GM06990 (cell line): Measurements from ENCODE around the gene ORC3.

Source experiments
- DNase-seq: peaks from one replicate; pipeline ENCODE4 v3.0.0-alpha.2; 2011; ENCODE audit not compliant: insufficient read length; ENCODE audit errors: extremely low read depth
- H3K27me3 ChIP-seq: replicated peaks from 2 replicates; pipeline ENCODE4 v1.6.0; 2011; ENCODE audit warnings: low read length; ENCODE audit not compliant: control insufficient read depth, insufficient read depth
- H3K36me3 ChIP-seq: 2 replicates; pipeline ENCODE4 v1.5.1; 2011; ENCODE audit warnings: low read length; ENCODE audit not compliant: control insufficient read depth, insufficient read depth
- H3K4me3 ChIP-seq: replicated peaks from 2 replicates; pipeline ENCODE4 v1.5.1; 2011; ENCODE audit warnings: low read depth, mild to moderate bottlenecking, control low read depth, low read length
- CTCF ChIP-seq: IDR thresholded peaks from 2 replicates; pipeline ENCODE4 v1.5.1; 2011; ENCODE audit warnings: low read length, control low read depth, mild to moderate bottlenecking, inconsistent platforms; ENCODE audit not compliant: insufficient read depth, poor library complexity, severe bottlenecking

ORC3 gene

DNA sequence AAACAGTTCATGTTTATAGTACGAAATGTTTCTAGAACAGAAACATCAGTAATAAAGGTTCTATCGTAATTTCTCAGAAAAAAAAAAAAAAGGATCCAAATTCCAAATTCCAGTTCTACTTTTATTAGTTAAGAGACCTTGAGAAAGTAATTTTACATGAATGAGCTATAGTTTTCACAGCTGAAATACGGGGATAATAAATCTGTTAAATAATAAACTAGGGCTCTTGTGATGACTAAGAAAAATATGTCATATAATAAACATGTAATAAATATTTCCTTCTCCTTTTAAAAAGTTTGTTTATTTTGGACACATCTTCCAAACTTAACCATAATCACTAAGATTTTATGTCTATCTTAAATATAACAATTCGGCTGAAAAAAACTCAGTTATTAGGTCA lies 17.9 kb upstream of the ORC3 start:
- H3K4me3 ChIP-seq: no peak overlapping the region
- H3K27me3 ChIP-seq: no peaks in the 10 kb centered on the region
- no peak for DNase-seq
- no peak for TF ChIP-seq CTCF
- H3K36me3 ChIP-seq: peaks cover 2% of the 10 kb centered on the region; the same call in 1 of the 2 replicates

GRCh38 chr6:87572883-87573282 lies 17.1 kb upstream of the ORC3 start:
- no peaks in the 10 kb centered on the region for H3K27me3 ChIP-seq
- TF ChIP-seq CTCF: no peak
- peak; percentile 10 for DNase-seq
- no peak overlapping the region; the same call in 1 of the 2 replicates for H3K4me3 ChIP-seq
- H3K36me3 ChIP-seq: peaks cover 2% of the 10 kb centered on the region; the same call in 1 of the 2 replicates

DNA sequence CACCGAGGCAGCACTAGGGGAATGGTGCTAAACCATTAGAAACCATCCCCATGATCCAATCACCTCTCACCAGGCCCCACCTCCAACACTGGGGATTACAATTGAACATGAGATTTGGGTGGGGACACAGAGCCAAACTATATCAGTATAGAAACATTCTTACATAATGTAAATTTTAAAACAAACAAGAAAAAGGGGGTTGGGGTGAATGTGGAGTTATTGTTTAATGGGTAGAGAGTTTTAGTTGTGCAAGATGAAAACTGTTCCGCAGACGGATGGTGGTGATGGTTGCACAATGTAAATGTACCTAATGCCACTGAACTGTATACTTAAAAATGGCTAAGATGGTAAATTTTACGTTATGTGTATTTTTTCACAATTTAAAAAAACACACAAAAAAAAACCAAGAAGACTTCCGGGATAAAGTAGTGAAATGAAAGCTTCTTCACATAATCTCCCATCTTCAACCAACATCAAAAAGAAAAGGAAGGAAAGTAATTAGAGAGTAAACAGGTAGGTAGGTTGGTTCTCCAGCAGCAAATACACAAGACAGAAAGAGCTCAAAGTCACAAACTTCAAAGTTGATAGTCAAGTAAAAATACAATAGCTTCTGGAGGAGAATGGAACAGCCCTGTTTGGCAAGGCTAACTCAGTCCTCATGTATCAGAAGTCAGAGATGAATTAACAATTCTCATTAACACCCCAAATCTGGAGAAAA lies 16.5 kb upstream of the ORC3 start:
- TF ChIP-seq CTCF: no peak
- Histone ChIP-seq H3K27me3 (no peaks in the 10 kb centered on the region), H3K4me3 (no peak overlapping the region), H3K36me3 (no peaks in the 10 kb centered on the region; the same call in 1 of the 2 replicates)
- DNase-seq: no peak

GRCh38 chr6:87574237-87574804 lies 15.6 kb upstream of the ORC3 start:
- no peak for TF ChIP-seq CTCF
- Histone ChIP-seq H3K27me3 (no peaks in the 10 kb centered on the region), H3K4me3 (no peak overlapping the region), H3K36me3 (no peaks in the 10 kb centered on the region; the same call in 1 of the 2 replicates)
- DNase-seq: no peak

DNA sequence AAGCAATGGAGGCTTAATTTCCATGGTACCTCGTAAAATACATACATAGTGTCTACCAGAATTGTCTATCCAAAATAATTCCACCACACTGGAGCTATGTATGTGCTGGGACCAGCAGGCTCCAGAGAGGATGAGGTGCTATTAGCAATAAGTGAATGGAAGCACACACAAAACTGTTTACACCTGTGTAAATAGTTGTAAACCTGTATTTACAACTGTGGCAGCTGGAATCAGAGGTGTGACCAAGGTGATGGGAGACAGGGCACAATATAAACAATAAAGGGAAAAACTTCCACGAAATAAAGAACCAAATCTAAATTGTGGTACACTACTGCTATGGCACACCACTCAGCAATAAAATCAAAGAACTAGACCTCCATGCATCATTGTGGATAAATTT lies 14.5 kb upstream of the ORC3 start:
- Histone ChIP-seq H3K36me3 (peaks cover 2% of the 10 kb centered on the region; the same call in 1 of the 2 replicates), H3K4me3 (no peak overlapping the region), H3K27me3 (no peaks in the 10 kb centered on the region)
- DNase-seq: no peak
- no peak for TF ChIP-seq CTCF

DNA sequence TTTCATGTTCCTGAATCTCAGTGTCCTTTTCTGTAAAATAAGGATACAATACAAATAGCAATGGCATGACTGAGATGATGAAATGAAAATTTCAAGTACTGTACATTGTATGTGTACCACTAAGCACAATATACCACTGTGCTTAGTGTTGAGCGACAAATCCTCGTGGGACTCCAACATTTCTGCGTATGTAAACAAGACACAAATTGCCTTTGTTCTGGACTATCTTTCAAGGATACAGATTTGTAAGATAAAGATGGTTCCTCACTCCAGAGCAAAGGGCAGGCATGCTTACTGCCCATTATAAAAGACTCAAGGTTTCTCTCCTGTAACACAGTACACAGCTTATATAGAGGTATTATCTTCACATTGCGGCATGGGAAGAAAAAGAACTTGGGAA lies 6.1 kb upstream of the ORC3 start:
- peaks cover 8% of the 10 kb centered on the region for H3K36me3 ChIP-seq
- H3K4me3 ChIP-seq: no peak overlapping the region
- TF ChIP-seq CTCF: no peak
- no peak for DNase-seq
- no peaks in the 10 kb centered on the region for H3K27me3 ChIP-seq
